ELF-1 (cell line): ENCODE measurements around the gene NTMT2.

Experiments used
- DNase-seq: peaks from one replicate; pipeline ENCODE4 v3.0.0-alpha.2; 2016; ENCODE audit warnings: low read depth, low spot score

The NTMT2 gene

GRCh38 chr1:170209125-170209524, 63.4 kb downstream of the NTMT2 start:
- no peak for DNase-seq

- no peak for DNase-seq
Observed at GRCh38 chr1:170210142-170210541, 64.4 kb downstream of the NTMT2 start.

- DNase-seq: no peak
Observed at GRCh38 chr1:170213596-170213995, 67.8 kb downstream of the NTMT2 start.

GRCh38 chr1:170214117-170215032, 68.6 kb downstream of the NTMT2 start:
- DNase-seq: no peak

- no peak for DNase-seq
Observed at GRCh38 chr1:170215072-170215885, 69.5 kb downstream of the NTMT2 start.

- DNase-seq: no peak
Observed at GRCh38 chr1:170217517-170218256, 71.9 kb downstream of the NTMT2 start.

- DNase-seq: no peak
Observed at GRCh38 chr1:170218257-170218650, 72.5 kb downstream of the NTMT2 start.
